HT-29 (cell line): ENCODE results near the gene RAPGEF1. TPM values are rescaled to one million over a fixed set of nuclear protein-coding genes. Genes with fewer than 3 reads are reported as not detected.

Source experiments
- DNase-seq: peaks from one replicate; pipeline ENCODE4 v3.0.0-alpha.2; 2015; ENCODE audit warnings: low spot score
- total RNA-seq: library from RNA; depleted of rRNA; stranded (reverse); fragments of >200 nt; shearing (Covaris generic); gene quantifications from 2 replicates; pipeline ENCODE4 v1.2.3, GENCODE V29; 2014

RAPGEF1 gene
- total RNA-seq, 1 experiment from 2014 or later = 15.7 TPM

GRCh38 chr9:131747352-131747751 lies 7.5 kb upstream of the RAPGEF1 start:
- DNase-seq = peak; percentile 63

GRCh38 chr9:131745610-131746009 lies 5.7 kb upstream of the RAPGEF1 start:
- DNase-seq = no peak

DNA sequence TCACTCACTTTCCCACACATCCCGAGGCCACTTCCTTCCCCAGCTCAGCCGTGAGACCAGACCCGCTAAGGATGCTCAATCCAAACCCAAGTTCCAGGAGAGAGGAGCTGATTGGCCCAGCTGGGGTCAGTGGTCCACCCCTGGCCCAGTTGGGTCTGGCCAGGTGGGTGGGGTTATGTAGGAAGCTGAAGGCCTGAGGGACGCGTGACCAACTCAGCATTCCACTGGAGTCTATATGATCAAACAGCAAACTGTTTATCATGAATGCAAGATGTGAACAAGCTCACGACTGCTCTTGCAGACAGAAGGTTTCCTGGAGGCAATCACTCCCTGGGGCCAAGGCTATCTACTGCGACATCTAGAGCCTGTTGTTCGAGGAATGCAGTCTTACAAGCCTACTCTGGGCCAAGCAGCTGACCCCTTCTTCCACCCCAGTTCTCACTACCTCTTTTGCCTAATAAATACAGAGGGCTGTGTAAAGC lies 4.9 kb upstream of the RAPGEF1 start:
- DNase-seq = no peak

DNA sequence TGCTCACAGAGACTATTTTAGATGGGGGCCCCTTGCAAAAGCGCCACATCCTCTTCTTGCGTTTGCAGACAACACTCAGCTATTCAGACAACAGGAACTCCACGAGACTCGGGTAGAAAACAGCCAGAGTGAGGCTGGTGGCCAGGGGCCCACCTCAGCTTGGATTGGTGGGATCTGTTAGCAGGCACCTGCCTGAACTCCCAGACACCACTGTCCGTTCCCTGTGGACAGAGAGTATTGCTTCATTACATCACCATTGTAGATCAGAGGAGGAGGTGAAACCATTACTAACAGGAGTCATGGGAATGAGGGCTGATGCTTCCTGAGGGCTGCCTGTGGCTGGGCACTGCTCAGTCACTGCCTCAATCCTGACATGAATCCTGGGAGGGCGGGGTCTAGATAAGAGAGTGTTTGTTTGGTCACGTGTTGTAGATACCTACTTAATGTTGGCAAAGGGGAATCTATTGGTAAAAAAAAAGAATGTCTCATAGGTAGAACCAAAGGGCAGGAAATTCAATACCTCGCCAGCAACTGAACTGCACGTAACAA lies 4.4 kb upstream of the RAPGEF1 start:
- no peak for DNase-seq

DNA sequence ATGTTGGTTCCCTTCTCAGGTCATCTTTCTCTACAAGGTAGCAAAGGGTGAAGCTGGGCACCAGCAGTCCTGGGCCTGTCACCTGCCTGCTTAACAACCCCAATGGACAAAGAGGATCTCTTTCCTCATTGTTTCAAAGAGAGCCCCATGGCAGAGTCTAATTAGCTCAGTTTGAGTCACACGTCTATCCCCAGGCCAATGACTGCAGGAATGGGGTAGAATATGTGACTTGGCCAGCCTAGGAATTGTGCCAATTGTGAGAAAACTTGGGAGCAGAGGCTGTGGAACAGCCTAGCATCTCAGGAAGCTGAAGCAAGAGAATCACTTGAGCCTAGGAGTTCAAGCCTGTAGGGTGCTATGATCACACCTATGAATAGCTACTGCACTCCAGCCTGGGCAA lies 3.6 kb upstream of the RAPGEF1 start:
- DNase-seq = no peak

- no peak for DNase-seq
These were observed 3.2 kb upstream of the RAPGEF1 start for GRCh38 chr9:131743096-131743495.

DNA sequence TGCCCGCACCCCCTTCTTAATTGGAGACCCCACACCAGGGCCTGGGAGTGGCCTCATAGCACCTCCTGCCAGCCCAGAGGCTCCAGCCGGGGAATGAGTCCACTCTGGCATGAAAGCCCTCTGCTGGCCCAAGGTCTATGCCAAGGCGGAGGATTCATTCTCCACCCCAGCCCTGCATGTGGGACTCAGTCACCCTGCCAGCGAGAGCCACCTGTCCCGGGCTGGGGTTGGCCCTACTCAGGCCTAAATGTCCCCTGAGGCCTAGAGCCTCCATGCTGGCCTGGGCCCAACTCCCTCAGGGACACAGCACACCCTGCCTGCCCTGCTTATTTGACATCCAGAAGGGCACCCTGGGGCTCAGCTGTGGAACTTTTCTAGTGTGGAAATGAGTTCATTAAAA lies 1.0 kb upstream of the RAPGEF1 start:
- DNase-seq = no peak

GRCh38 chr9:131739133-131739958 lies 530 bp downstream of the RAPGEF1 start:
- no peak for DNase-seq

DNA sequence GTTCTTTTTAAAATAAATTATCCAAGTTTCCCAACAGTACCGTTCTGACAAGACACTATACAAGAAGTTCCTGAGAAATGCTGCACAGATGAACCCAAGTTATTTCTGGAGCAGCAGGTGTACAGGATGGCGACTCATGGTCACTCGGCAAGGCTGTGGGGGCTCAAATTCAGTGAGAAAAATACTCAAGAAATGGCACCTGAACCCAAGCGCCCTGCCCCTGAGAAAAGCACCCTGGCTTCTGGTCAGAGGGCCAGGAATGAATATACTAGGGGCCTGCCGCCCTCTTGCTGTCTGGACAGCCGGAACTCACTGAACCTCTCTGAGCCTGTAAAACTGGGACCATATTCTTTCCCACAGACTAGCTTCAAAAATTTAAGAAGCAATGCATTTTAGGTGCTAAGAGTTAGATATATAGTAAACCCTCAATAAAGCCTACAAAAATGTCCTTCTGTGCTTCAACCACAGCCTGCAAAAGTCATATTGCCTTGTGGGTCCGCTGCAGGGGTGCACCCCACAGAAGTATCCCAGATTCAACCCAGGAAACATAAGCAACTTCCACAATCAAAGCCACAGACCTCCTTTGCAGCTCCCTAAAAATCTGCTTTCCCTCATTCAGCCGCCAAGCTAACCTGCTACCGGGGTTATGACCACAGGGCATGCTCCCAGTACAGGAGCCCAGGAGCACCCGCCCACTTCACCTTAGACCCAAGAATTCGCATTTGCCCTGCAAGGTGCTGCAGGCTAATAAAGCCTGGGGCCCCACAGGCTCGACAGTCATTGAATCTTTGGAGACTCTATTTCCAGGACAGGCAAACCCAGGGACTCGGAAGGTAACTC lies 1.4 kb downstream of the RAPGEF1 start:
- DNase-seq = peak; percentile 67

GRCh38 chr9:131737426-131737825 lies 2.5 kb downstream of the RAPGEF1 start:
- DNase-seq = no peak

- DNase-seq = no peak
These were observed 3.4 kb downstream of the RAPGEF1 start for GRCh38 chr9:131736431-131736830.

DNA sequence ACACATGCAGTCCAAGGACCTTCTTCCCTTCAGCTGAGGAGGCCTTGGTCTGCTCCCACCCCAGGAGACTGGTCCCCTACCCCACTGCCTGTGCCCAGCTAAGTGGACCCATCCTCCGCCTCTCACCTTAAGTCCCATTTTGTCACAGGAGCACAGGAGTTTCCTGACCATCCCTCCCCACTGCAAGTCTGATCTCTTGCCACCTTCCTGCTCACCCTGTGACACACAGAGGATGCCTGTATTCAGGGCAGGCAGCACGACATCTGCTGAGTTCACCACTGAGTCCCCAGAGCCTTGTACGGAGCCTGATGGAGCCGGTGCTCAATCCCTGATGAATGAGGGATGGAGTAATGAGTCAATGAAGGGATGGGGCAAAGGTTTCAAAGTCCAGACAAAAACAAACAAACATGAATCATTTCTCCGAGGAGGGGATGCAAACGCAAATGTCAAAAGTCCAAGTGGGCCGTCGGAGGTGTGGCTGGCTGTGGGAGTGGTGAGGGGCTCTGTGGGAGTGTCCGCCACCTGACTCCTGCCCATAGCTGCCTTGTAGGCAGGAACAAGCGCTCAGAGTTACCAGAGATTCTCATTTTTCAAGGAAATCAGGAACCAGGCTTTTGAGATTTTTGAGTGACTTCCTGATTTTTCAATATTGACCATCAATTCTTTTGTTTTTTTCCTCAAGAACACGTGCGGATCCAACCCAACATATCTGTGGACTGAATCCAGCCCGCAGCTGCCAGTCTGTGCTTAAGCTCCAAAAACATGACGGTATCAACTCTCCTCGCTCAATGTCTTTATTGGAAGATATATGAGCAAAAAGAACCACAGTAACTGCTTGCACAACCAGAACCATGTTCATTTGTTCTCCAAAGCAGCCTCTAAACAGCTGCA lies 4.4 kb downstream of the RAPGEF1 start:
- peak; percentile 38 for DNase-seq

DNA sequence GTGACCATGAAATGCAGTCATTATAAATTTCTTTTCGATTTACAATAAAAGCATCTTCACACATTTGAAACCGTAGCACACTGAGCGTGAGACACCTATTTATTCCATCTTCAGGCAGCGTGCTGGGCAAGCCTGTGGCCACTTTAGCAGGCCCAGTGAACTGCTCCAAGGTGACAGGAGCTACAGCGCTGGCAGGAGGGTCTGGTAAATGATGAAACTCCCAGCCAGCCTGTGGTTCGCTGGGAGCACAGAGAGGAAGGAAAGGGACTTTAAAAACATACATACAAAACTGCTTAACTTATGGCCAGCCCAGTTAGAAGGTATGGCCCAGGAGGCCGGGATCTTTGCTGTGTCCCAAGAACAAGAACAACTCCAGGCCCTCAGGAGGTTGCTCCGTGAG lies 5.1 kb downstream of the RAPGEF1 start:
- DNase-seq = no peak

DNA sequence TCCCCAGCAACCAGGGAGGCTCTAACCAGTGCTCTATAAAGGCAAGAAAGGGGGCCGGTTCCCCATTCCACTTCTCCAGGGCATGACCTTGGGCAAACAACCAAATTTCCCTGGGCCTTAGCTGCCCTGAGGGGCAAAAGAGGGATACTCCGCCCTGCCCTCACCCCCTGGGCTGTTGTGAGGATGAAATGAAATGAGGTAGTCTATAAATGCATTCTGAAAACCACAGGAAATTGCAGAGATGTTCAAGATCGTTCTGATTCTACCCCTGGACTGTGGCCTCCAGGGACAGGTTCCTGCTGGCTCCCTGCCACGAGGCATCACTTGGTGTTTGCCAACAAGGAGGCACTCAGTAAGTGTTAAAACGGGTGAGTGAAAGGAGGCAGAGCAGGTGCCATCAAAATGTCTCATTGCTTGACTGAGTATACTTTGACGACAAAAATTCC lies 5.7 kb downstream of the RAPGEF1 start:
- peak; percentile 74 for DNase-seq

- DNase-seq = peak; percentile 59
These were observed 6.3 kb downstream of the RAPGEF1 start for GRCh38 chr9:131733541-131734061.

GRCh38 chr9:131732636-131733289 lies 7.1 kb downstream of the RAPGEF1 start:
- no peak for DNase-seq

GRCh38 chr9:131732061-131732526 lies 7.8 kb downstream of the RAPGEF1 start:
- DNase-seq = no peak

DNA sequence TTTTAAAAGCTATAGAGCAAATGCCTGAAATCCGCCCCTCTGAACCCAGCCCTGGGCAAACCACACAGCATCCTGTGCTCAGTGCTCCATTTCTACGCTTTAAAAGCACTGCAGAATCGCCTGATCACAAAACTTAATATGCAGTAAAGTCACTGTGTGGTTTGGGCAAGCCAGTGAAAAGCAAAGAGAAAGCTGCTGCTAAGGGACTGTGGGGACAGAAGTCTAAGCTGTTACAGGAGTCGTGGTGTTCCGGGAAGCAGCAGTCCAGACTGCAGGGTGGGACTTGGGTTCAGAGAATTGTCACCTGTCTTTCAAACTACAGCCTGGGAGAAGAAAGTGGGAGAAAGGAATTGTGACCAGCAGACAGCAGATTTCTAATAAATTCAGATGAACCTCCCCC lies 8.2 kb downstream of the RAPGEF1 start:
- DNase-seq = no peak

- DNase-seq = no peak
These were observed 8.6 kb downstream of the RAPGEF1 start for GRCh38 chr9:131731237-131731636.

DNA sequence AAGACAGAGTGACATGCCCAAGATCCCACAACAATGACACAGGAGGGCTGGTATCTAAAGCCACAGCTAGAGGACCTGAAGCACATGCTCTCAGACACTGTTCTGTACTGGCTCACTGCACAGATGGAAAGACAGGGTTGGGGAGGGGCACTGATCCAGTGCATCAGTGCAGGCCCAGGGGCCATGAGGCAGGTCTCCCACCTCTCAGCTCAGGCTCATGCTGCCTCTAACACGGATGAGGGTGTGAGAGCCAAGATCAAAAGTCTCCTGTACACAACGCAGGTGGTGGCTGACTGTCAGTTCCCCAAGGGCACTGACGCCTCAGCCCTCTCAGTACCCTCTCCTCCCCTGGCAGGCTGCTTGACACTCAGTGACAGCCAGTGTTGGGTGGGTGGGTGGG lies 10.9 kb downstream of the RAPGEF1 start:
- DNase-seq = no peak
